OCI-LY7 (cell line): Measurements from ENCODE around the gene PTGR2.

ENCODE experiments used
- CTCF ChIP-seq: fragments of 200-600 bp; sonication (generic); conservative IDR thresholded peaks from 2 replicates; pipeline ENCODE4 v1.5.1; 2014; ENCODE audit warnings: mild to moderate bottlenecking, antibody characterized with exemption, low read length, moderate library complexity, mixed read lengths
- EZH2phosphoT487 ChIP-seq: fragments of 200-600 bp; sonication (generic); IDR thresholded peaks from 2 replicates; pipeline ENCODE4 v1.6.1; 2018; ENCODE audit warnings: low read depth, borderline replicate concordance, mild to moderate bottlenecking, mixed run types, antibody characterized with exemption, low read length, moderate library complexity, mixed read lengths

GRCh38 chr14:73829071-73829470, 22.6 kb upstream of the PTGR2 start:
- TF ChIP-seq CTCF, result no peak
- TF ChIP-seq EZH2phosphoT487, result no peak
